Stimulated activated naive CD4-positive, alpha-beta T cell treated with Interleukin-2 at 50 U/mL for 16 hours (primary cell): ENCODE measurements around the gene HOXA5.
A peak's percentile ranks its signal among the peaks of the same experiment; 100 is the strongest.

ENCODE experiments used
- DNase-seq: peaks from one replicate; lab custom pipeline; 2025; lab: John Stamatoyannopoulos, UW

The HOXA5 gene

GRCh38 chr7:27159266-27160144 is 16.0 kb upstream of the HOXA5 start:
- no peak for DNase-seq

- DNase-seq = no peak
Observed at GRCh38 chr7:27158436-27159265, 15.2 kb upstream of the HOXA5 start.

GRCh38 chr7:27157702-27158431 is 14.4 kb upstream of the HOXA5 start:
- DNase-seq = no peak

GRCh38 chr7:27156916-27157701 is 13.6 kb upstream of the HOXA5 start:
- no peak for DNase-seq

GRCh38 chr7:27156508-27156898 is 13.0 kb upstream of the HOXA5 start, which contains the start of gene HOXA7:
Gene HOXA7 (minus strand): TSS chr7:27156675. CDS start chr7:27156545, 130 bp downstream.
- no peak for DNase-seq

- DNase-seq = no peak
Observed at GRCh38 chr7:27155816-27156507, 12.5 kb upstream of the HOXA5 start.

GRCh38 chr7:27154901-27155815 is 11.7 kb upstream of the HOXA5 start:
- no peak for DNase-seq

- DNase-seq = no peak
Observed at GRCh38 chr7:27154369-27154768, 10.9 kb upstream of the HOXA5 start.

GRCh38 chr7:27153526-27153925 is 10.0 kb upstream of the HOXA5 start:
- DNase-seq = no peak

- DNase-seq = no peak
Observed at GRCh38 chr7:27152816-27153442, 9.4 kb upstream of the HOXA5 start.

GRCh38 chr7:27151931-27152815 is 8.7 kb upstream of the HOXA5 start, which contains the start of gene HOXA3:
Gene HOXA3 (minus strand): TSS chr7:27152583. CDS start chr7:27110640, 41,943 bp downstream.
- no peak for DNase-seq

GRCh38 chr7:27151341-27151930 is 8.0 kb upstream of the HOXA5 start:
- no peak for DNase-seq

- DNase-seq = peak; percentile 52
Observed at GRCh38 chr7:27150568-27151340, 7.3 kb upstream of the HOXA5 start.

- DNase-seq = no peak
Observed at GRCh38 chr7:27149842-27150567, 6.5 kb upstream of the HOXA5 start.

- no peak for DNase-seq
Observed at GRCh38 chr7:27148756-27149641, 5.5 kb upstream of the HOXA5 start.
